NOMO-1 treated with dmso at 0.1 percent for 144 hours (cell line): ENCODE results near the gene TERT.

Experiments
- DNase-seq: peaks from one replicate; lab custom pipeline; 2025; ENCODE audit not compliant: unreplicated experiment; lab: John Stamatoyannopoulos, UW

Gene TERT

DNA sequence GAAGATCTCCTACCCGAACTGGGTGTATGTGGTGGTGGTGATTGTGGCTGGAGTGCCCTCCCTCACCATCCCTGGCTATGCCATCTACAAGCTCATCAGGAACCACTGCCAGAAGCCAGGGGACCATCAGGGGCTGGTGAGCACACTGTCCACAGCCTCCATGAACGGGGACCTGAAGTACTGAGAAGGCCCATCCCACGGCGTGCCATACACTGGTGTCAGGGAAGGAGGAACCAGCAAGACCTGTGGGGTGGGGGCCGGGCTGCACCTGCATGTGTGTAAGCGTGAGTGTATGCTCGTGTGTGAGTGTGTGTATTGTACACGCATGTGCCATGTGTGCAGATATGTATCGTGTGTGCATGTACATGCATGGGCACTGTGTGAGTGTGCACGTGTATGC, 73.1 kb downstream of the TERT start:
- DNase-seq: no peak

GRCh38 chr5:1220831-1221230, 74.0 kb downstream of the TERT start:
- no peak for DNase-seq

GRCh38 chr5:1220351-1220750, 74.5 kb downstream of the TERT start:
- DNase-seq: no peak

- DNase-seq: no peak
Observed at GRCh38 chr5:1219768-1220100, 75.1 kb downstream of the TERT start.

DNA sequence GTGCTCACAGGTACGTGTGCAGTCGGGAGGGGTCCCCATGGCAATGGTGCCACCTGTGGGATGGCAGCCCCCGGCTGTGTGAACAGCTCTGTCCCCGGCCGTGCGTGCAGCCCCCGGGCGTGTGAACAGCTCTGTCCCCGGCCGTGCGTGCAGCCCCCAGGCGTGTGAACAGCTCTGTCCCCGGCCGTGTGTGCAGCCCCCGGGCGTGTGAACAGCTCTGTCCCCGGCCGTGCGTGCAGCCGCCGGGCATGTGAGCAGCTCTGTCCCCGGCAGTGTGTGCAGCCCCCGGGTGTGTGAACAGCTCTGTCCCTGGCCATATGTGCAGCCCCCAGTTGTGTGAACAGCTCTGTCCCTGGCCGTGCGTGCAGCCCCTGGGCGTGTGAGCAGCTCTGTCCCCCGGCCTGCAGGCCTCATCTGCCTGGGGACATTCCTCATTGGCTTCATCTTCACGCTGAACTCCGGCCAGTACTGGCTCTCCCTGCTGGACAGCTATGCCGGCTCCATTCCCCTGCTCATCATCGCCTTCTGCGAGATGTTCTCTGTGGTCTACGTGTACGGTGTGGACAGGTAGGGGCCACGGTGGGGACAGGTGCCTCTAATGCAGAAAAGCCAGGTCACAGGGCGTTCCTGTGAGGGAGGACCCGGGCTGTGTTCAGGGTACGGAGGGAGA, 75.6 kb downstream of the TERT start:
- no peak for DNase-seq

DNA sequence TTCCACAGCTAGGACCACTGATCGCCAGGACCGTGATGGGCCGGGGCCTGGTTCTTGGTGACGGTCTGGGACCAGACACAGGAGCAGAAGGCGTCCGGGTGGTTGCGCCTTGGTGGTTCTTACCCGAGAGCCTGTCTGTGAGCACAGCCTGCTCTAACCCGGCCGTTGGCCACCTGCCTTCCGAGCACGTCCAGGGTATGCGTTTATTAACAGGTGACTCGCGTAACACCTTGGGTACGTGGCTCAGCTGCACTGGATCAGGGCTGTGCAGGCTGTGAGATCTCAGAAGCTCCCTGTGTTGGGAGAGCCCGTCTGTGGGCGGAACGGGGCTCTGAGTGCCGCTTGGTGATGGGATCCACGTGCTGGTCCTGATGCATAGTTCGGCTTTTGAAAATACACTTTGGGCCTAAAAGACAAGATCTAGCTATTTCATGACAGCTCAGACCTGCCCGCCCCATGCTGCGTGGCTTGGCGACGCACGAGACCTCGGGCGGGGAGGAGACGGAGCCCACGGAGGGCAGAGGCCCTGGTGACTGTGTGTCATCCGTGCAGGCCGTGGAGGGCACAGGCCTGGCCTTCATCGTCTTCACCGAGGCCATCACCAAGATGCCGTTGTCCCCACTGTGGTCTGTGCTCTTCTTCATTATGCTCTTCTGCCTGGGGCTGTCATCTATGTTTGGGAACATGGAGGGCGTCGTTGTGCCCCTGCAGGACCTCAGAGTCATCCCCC, 76.4 kb downstream of the TERT start:
- no peak for DNase-seq

DNA sequence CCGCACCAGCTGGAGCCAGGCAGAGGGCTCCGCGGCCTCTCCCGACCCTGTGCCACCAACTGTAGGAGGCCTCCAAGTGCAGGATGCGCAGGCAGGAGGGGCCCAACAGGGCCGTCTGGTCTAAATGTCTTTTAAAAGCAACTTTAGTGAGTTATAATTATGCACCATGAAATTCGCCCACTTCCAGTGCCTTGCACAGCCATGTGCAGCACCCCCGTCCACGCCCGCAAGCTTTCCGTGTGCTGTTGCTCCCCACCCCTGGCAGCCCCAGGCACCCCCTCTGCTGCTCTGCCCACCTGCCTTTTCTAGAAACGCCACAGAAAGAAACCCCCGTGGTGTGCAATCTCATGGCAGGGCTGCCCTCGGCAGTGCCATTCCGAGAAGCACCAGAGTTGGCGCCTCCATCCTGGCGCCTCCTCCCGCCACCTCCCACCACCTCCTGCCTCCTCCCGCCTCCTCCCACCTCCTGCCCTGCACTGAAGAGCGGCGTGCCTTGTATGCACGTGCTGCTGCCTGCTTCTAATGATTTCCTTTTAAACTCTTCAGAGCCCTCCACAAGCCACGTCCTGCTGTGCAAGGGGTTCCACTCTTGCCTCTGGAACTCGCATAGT, 77.2 kb downstream of the TERT start:
- DNase-seq: no peak

- no peak for DNase-seq
Observed at GRCh38 chr5:1216918-1217295, 78.0 kb downstream of the TERT start.

DNA sequence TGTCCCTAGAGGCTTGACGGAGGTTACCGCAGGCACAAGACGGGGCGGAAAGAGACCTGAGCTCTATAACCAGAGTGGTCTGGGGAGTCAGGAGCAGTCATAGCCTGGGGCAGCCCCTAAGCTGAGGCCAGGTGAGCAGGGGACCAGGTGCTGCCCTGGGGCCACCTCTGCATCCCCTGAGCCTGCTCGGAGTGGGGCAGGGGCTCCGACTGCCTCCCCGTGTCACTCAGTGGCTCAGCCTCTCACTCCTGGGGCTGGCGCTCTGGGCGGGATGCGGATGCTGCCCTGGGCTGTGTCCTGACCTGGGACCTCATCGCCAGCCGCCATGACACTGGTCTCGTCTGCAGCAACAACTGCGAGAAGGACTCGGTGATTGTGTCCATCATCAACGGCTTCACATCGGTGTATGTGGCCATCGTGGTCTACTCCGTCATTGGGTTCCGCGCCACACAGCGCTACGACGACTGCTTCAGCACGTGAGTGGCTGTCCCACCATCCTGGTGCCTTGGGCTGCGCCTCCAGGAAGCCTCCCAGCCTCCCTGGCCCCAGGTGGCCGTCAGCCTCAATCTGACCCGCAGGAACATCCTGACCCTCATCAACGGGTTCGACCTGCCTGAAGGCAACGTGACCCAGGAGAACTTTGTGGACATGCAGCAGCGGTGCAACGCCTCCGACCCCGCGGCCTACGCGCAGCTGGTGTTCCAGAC, 78.5 kb downstream of the TERT start:
- no peak for DNase-seq

DNA sequence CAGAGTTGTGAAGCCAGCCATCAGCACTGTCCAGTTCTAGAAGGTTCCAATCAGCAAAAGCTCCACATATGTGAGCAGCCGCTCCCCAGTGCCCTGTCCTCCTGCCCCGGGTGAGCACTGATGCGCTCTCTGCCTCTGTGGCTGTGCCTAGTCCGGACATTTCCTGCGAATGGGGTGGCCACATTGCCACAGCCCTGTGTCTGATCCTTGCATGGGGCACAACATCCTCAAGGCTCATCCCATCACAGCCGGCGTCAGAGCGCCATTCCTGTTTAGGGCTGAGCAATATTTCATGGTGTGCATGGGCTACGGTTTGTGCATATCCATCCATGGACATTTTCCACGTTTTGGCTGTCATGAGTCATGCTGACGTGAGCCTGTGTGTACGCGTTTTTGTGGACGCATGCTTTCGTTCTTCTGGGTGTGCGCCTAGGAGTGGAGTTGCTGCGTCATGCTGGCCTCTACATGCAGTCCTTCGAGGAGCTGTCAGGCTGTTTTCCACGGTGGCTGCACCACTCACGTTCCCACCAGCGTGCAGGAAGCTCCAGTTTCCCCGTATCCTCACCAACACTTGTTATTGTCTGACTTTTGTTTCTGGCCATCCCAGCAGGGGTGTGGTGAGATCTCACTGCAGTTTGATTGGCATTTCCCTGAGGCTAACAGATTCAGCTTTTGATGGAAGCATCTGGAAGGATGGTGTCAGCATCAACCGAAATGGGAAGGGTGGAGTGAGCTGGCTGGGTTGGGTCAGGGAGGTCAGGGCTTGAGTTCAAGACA, 79.4 kb downstream of the TERT start:
- DNase-seq: no peak

DNA sequence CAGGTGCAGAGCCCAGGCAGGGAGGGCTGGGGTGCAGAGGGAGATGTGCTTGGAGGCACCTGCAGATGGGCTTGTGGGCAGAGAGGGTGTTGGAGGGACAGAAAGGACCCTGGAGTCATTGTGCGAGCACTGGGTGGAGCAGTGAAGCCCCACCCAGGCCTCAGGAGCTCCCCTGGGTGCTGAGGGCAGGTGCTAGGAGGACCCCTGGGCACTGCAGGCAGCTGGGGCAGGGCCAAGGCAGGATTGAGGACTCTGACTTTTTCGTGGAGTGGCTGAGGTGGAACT, 80.0 kb downstream of the TERT start:
- DNase-seq: no peak

- DNase-seq: no peak
Observed at GRCh38 chr5:1214163-1214935, 80.5 kb downstream of the TERT start.

GRCh38 chr5:1213508-1214162, 81.2 kb downstream of the TERT start:
- no peak for DNase-seq

DNA sequence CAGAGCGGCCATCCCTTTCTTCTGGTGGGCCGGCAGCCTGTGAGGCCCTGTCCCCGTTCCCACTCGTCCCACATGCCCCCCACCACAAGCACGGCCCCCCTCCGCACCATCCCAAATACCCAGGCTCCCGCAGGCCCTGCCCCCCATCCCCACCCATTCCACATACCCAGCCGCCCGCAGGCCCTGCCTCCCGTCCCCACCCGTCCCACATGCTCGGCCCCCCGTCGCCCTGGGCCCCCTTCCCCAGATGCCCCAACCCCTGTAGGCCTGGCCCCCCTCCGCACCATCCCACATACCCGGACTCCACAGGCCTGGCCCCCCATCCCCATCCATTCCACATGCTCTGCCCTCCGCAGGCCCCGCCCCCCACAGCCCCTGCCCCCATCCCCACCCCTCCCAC, 82.0 kb downstream of the TERT start:
- DNase-seq: no peak

DNA sequence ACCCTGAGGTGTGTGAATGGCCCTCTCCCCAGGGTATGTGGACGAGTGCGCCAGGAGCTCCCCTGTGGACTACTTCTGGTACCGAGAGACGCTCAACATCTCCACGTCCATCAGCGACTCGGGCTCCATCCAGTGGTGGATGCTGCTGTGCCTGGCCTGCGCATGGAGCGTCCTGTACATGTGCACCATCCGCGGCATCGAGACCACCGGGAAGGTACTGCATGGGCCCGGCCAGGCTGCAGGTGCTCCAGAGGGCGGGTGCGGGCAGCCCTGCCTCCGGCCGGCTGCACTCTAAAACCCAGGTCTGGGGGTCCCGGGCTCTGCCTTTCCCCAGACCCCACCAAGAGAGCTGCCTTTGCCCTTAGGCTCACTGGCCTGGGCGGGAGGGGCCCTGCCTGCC, 82.6 kb downstream of the TERT start:
- DNase-seq: no peak

GRCh38 chr5:1211701-1212100, 83.2 kb downstream of the TERT start:
- DNase-seq: no peak

DNA sequence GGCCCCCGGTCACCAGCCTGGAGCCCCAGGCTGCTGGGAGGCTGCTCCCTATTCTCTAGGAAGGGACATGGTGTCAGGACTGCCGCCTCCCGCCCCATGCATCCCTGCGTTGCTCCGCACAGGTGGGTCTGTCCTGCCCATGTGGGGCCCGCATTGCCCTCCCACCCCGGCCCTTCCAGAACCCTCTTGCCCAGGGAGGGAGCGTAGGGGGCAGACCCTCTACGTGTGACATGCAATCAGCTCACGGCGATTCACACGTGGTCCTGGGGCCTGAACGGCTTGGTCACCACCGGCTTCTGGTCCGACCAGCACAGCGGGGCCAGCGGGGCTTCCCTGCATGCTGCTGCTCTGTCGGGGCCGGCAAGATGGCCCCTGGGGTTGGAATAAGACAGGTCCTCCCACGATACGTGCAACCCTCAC, 84.0 kb downstream of the TERT start:
- DNase-seq: no peak

GRCh38 chr5:1209896-1210776, 84.7 kb downstream of the TERT start:
- DNase-seq: no peak

DNA sequence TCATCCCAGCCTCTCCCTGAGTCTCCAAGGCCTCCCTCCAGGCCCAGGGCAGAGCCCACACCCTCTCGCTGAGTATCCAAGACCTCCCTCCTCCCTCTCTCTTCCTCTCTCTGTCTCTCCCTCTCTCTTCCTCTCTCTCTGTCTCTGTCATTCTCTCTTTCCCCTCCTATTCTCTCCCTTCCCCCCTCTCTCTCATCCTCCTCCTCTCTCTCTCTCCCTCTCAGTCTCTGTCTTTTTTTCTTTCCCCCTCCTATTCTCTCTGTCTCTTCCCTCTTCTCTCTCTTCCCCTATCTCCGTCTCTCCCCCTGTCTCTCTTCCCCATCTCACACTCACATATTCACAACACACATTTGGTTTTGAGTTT, 85.4 kb downstream of the TERT start:
- no peak for DNase-seq
